Neutrophil (primary cell): Measurements from ENCODE around the gene CTBP1.

ENCODE experiments used
- H3K27ac ChIP-seq: fragments of 200-600 bp; sonication (generic); 2 replicates; pipeline ENCODE4 v1.5.1; 2016; ENCODE audit warnings: mild to moderate bottlenecking, moderate library complexity
- H3K27me3 ChIP-seq: fragments of 200-600 bp; sonication (generic); 2 replicates; pipeline ENCODE4 v1.6.0; 2016; ENCODE audit warnings: mild to moderate bottlenecking
- H3K36me3 ChIP-seq: fragments of 200-600 bp; sonication (generic); 2 replicates; pipeline ENCODE4 v1.5.1; 2017
- H3K4me1 ChIP-seq, 2 experiments: fragments of 200-600 bp in 1 of 2; sonication (generic) in 1 of 2; 1 replicate in 1 of 2; 2 replicates in 1 of 2; pipeline versions ENCODE4 v1.5.1 to v1.6.1; 2013 to 2016; ENCODE audit warnings: low read depth in 1 of 2, low read length in 1 of 2, mild to moderate bottlenecking in 1 of 2, moderate library complexity in 1 of 2; ENCODE audit not compliant: control insufficient read depth in 1 of 2, insufficient read depth in 1 of 2
- H3K4me3 ChIP-seq, 2 experiments: fragments of 200-600 bp in 1 of 2; sonication (generic) in 1 of 2; 1 replicate in 1 of 2; 2 replicates in 1 of 2; pipeline ENCODE4 v1.5.1; 2013 to 2016; ENCODE audit warnings: low read depth in 1 of 2, low read length in 1 of 2, mild to moderate bottlenecking in 1 of 2, moderate library complexity in 1 of 2
- H3K9me3 ChIP-seq: fragments of 200-600 bp; sonication (generic); 2 replicates; pipeline ENCODE4 v1.5.1; 2016
- CTCF ChIP-seq: fragments of 200-600 bp; sonication (generic); IDR thresholded peaks from 2 replicates; pipeline ENCODE4 v1.5.1; 2016; ENCODE audit warnings: antibody characterized with exemption

CTBP1 gene

GRCh38 chr4:1218634-1219565 is 30.0 kb downstream of the CTBP1 start:
- Histone ChIP-seq H3K4me1 (peaks cover 25 to 29% of the 10 kb centered on the region in 2 experiments), H3K27me3 (no peaks in the 10 kb centered on the region), H3K36me3 (peaks cover 59% of the 10 kb centered on the region), H3K27ac (peak overlapping the region; percentile 72), H3K9me3 (no peaks in the 10 kb centered on the region), H3K4me3 (no peak overlapping the region)
- TF ChIP-seq CTCF: no peak

DNA sequence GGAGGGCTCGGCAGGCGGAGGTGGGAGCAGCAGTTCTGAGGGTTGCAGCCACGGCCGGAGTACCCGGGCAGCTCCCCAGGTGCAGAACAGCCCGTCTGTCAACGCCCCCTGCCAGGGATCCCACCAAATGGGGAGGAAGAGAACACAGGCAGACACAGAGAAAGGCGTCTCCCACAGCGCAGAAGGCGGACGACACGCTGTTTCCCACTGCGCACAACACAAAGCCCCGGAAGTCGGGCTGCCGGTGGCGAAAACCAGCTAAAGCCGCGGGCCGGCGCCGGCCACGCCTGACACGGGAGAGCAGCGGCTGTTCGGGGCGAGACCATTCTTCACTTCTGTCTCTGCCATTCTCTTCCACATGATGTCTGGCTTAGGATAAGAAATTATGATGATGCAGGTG is 31.6 kb downstream of the CTBP1 start:
- Histone ChIP-seq H3K4me3 (peak overlapping the region in 1 of 2 experiments; percentile 24), H3K9me3 (no peaks in the 10 kb centered on the region), H3K27ac (peak overlapping the region; percentile 74), H3K36me3 (peaks cover 59% of the 10 kb centered on the region), H3K4me1 (peaks cover 25 to 29% of the 10 kb centered on the region in 2 experiments), H3K27me3 (no peaks in the 10 kb centered on the region)
- no peak for TF ChIP-seq CTCF

DNA sequence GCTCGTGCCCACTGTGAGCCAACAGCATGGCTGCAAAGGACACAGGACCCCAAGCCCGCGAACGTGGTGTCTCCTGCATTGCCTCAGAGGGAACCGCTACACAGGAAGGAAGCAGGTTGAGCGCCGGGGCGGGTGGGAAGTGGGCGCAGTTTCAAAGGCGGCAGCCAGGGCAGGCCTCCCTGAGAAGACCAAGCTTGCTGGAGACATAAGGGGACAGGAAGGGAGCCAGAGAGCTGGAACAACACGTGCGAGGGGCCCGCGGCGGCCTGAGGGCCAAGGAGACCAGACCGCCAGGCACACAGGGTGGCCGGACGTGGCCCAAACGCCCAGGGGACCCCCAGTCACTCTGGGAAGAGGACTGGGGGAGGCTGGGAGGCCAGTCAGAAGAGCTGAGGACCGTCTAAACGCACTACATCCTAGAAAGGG is 32.0 kb downstream of the CTBP1 start:
- H3K36me3 ChIP-seq: peaks cover 59% of the 10 kb centered on the region
- peaks cover 25 to 29% of the 10 kb centered on the region in 2 experiments for H3K4me1 ChIP-seq
- no peaks in the 10 kb centered on the region for H3K27me3 ChIP-seq
- peak overlapping the region in 1 of 2 experiments; percentile 24 for H3K4me3 ChIP-seq
- peak overlapping the region; percentile 74 for H3K27ac ChIP-seq
- no peaks in the 10 kb centered on the region for H3K9me3 ChIP-seq
- no peak for TF ChIP-seq CTCF

GRCh38 chr4:1216076-1216614 is 32.8 kb downstream of the CTBP1 start:
- Histone ChIP-seq H3K27ac (no peak overlapping the region), H3K4me1 (peaks cover 25 to 29% of the 10 kb centered on the region in 2 experiments), H3K27me3 (no peaks in the 10 kb centered on the region), H3K4me3 (peak overlapping the region in 1 of 2 experiments; percentile 24), H3K9me3 (no peaks in the 10 kb centered on the region), H3K36me3 (peaks cover 58% of the 10 kb centered on the region)
- no peak for TF ChIP-seq CTCF

DNA sequence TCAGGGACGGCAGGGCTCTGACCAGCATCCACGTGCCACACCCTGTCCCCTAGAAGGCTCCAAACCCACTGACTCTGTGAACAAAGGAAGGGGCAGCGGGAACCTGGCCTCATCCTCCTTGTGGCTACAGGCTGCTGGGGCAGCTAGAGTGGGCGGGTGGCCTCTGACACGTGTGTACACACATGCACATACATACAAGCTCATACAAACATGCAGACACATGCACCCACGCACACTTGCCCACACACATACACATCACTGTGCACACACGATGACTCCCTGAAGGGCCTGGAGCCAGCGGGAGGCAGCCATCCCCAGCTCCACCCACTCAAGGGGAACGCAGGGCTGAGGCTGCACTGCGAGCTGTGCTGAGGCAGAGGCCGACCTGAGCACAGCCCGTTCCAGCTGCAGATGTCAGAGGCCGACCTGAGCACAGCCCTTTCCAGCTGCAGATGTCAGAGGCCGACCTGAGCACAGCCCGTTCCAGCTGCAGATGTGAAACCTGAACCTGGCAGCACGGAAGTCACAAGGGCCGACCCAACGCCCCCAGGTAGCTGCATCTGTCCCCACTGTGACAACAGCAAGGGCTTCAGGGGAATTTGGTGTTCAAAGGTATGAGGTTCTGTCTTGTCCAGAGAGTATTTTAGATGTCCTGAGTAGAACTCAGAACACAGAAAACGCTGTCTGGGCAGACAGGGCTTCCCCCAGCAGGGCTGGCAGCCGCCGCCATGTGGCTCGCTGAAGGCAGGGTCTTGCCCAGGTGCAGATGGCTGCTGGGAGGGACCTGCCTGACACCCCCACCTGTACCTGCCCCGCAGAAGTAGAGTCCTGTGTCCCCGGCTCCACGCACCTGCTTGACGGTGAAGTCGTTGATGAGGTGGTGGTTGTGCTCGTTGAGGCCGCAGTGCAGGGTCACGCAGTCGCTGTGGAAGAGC is 33.5 kb downstream of the CTBP1 start:
- Histone ChIP-seq H3K4me3 (no peak overlapping the region), H3K36me3 (peaks cover 62% of the 10 kb centered on the region), H3K9me3 (no peaks in the 10 kb centered on the region), H3K27me3 (no peaks in the 10 kb centered on the region), H3K4me1 (peaks cover 25 to 29% of the 10 kb centered on the region in 2 experiments), H3K27ac (no peak overlapping the region)
- TF ChIP-seq CTCF: no peak
